H1 (cell line): ENCODE data around the gene TBC1D16. TPM values are rescaled to one million over a fixed set of nuclear protein-coding genes. Genes with fewer than 3 reads are reported as not detected.

Source experiments
- CTCF ChIA-PET: fragments of 300-600 bp; sonication (Branson Sonifier 250); formaldehyde crosslinking; loops from one replicate; lab custom pipeline; 2021; ENCODE audit not compliant: partially characterized antibody; lab: Charles Lee
- POLR2A ChIA-PET: fragments of 300-600 bp; sonication (Branson Sonifier 250); formaldehyde crosslinking; loops from one replicate; lab custom pipeline; 2021; ENCODE audit warnings: inconsistent platforms; ENCODE audit not compliant: partially characterized antibody; lab: Charles Lee
- DNase-seq, 2 experiments: peaks; one replicate each; pipeline versions ENCODE4 v3.0.0 to v3.0.0-alpha.2; 2010 to 2022; ENCODE audit warnings: low spot score in 2 of 2, low read depth in 1 of 2, mixed read lengths in 1 of 2
- FAIRE-seq: peaks from 2 replicates; lab custom pipeline; 2011; peaks lifted over from hg19 to GRCh38; lab: Jason Lieb, UNC
- H2AFZ ChIP-seq: 2 replicates; pipeline ENCODE4 v1.8.1; 2012; ENCODE audit warnings: low read length, inconsistent platforms
- H2AK5ac ChIP-seq: 2 replicates; pipeline ENCODE4 v1.6.1; 2013; ENCODE audit warnings: low read depth, low read length
- H2BK120ac ChIP-seq: replicated peaks from 2 replicates; pipeline ENCODE3; 2013; ENCODE audit warnings: low read depth, low read length, inconsistent platforms
- H2BK12ac ChIP-seq: 2 replicates; pipeline ENCODE4 v1.6.1; 2013; ENCODE audit warnings: low read depth, low read length
- H2BK15ac ChIP-seq: 2 replicates; pipeline ENCODE4 v1.6.1; 2013; ENCODE audit warnings: low read length
- H2BK20ac ChIP-seq: 2 replicates; pipeline ENCODE4 v1.6.1; 2013; ENCODE audit warnings: low read length
- H2BK5ac ChIP-seq: 2 replicates; pipeline ENCODE4 v1.6.1; 2013; ENCODE audit warnings: low read depth, low read length
- H3K14ac ChIP-seq: 2 replicates; pipeline ENCODE4 v1.6.1; 2013; ENCODE audit warnings: inconsistent platforms; ENCODE audit not compliant: insufficient read length
- H3K18ac ChIP-seq: 2 replicates; pipeline ENCODE4 v1.6.1; 2013; ENCODE audit warnings: low read length; ENCODE audit errors: extremely low read depth
- H3K23ac ChIP-seq: 2 replicates; pipeline ENCODE4 v1.6.1; 2013; ENCODE audit warnings: inconsistent platforms; ENCODE audit not compliant: insufficient read length
- H3K23me2 ChIP-seq: 2 replicates; pipeline ENCODE4 v1.6.1; 2013; ENCODE audit warnings: low read depth, low read length
- H3K27ac ChIP-seq: 2 replicates; pipeline ENCODE4 v1.6.1; 2011; ENCODE audit warnings: low read depth, low read length, inconsistent platforms
- H3K27me3 ChIP-seq, 4 experiments: replicated peaks in 1 of 4; 1 replicate in 1 of 4; 2 replicates in 3 of 4; pipeline versions ENCODE4 v1.6.1 to v1.8.1; 2011 to 2013; ENCODE audit warnings: low read length in 3 of 4, mild to moderate bottlenecking in 3 of 4, inconsistent platforms in 2 of 4, mixed read lengths in 2 of 4, moderate library complexity in 1 of 4; ENCODE audit not compliant: control insufficient read depth in 3 of 4, insufficient read depth in 3 of 4; ENCODE audit errors: extremely low read depth in 1 of 4
- H3K36me3 ChIP-seq, 4 experiments: 2 replicates each; pipeline versions ENCODE4 v1.6.1 to v1.8.1; 2011 to 2013; ENCODE audit warnings: mild to moderate bottlenecking in 4 of 4, low read length in 3 of 4, moderate library complexity in 2 of 4, control low read depth in 1 of 4, inconsistent platforms in 1 of 4; ENCODE audit not compliant: insufficient read depth in 4 of 4, control insufficient read depth in 2 of 4
- H3K4ac ChIP-seq: replicated peaks from 2 replicates; pipeline ENCODE3; 2013; ENCODE audit warnings: low read length, low read depth, mixed read lengths, inconsistent platforms; ENCODE audit not compliant: insufficient read length
- H3K4me1 ChIP-seq, 4 experiments: replicated peaks in 1 of 4; 1 replicate in 1 of 4; 2 replicates in 3 of 4; pipeline versions ENCODE4 v1.6.1 to v1.8.1; 2011 to 2013; ENCODE audit warnings: low read length in 3 of 4, inconsistent platforms in 2 of 4, mixed read lengths in 1 of 4; ENCODE audit not compliant: insufficient read depth in 4 of 4, control insufficient read depth in 3 of 4
- H3K4me2 ChIP-seq, 2 experiments: 2 replicates each; pipeline versions ENCODE4 v1.6.1 to v1.8.1; 2011 to 2013; ENCODE audit warnings: low read depth in 2 of 2, low read length in 2 of 2, control low read depth in 1 of 2, inconsistent platforms in 1 of 2, mild to moderate bottlenecking in 1 of 2; ENCODE audit not compliant: insufficient read depth in 1 of 2
- H3K4me3 ChIP-seq, 4 experiments: fragments of 200-600, 300-600 bp in 1 of 4; sonication (generic), shearing (Covaris generic), sonication (Bioruptor Twin) in 1 of 4; 2 replicates each; pipeline versions ENCODE4 v1.5.1 to v1.8.1; 2011 to 2016; ENCODE audit warnings: low read length in 4 of 4, low read depth in 3 of 4, control low read depth in 2 of 4, inconsistent platforms in 2 of 4, mild to moderate bottlenecking in 2 of 4, mixed read lengths in 1 of 4, moderate library complexity in 1 of 4; ENCODE audit not compliant: insufficient read depth in 2 of 4; ENCODE audit errors: extremely low read depth in 1 of 4
- H3K56ac ChIP-seq: replicated peaks from 2 replicates; pipeline ENCODE3; 2013; ENCODE audit warnings: low read depth, mild to moderate bottlenecking, mixed read lengths, low read length, inconsistent platforms; ENCODE audit not compliant: insufficient read length
- H3K79me1 ChIP-seq: 2 replicates; pipeline ENCODE4 v1.6.1; 2013; ENCODE audit warnings: low read depth, low read length, control low read depth
- H3K79me2 ChIP-seq, 2 experiments: 2 replicates each; pipeline versions ENCODE4 v1.6.1 to v1.8.1; 2012 to 2013; ENCODE audit warnings: low read length in 2 of 2, mild to moderate bottlenecking in 2 of 2, inconsistent platforms in 1 of 2; ENCODE audit not compliant: insufficient read depth in 2 of 2, control insufficient read depth in 1 of 2
- H3K9ac ChIP-seq, 4 experiments: replicated peaks in 1 of 4; 1 replicate in 1 of 4; 2 replicates in 3 of 4; pipeline versions ENCODE4 v1.6.1 to v1.8.1; 2011 to 2013; ENCODE audit warnings: low read depth in 3 of 4, low read length in 3 of 4, control low read depth in 2 of 4, mild to moderate bottlenecking in 2 of 4, moderate library complexity in 2 of 4, inconsistent platforms in 1 of 4; ENCODE audit errors: extremely low read depth in 1 of 4
- H3K9me3 ChIP-seq, 2 experiments: 2 replicates each; pipeline versions ENCODE4 v1.6.1 to v1.8.1; 2012 to 2013; ENCODE audit warnings: mild to moderate bottlenecking in 2 of 2, moderate library complexity in 2 of 2, control low read depth in 1 of 2, inconsistent platforms in 1 of 2, low read depth in 1 of 2, low read length in 1 of 2, mixed read lengths in 1 of 2; ENCODE audit not compliant: insufficient read depth in 2 of 2
- H4K20me1 ChIP-seq, 2 experiments: replicated peaks in 1 of 2; 2 replicates each; pipeline versions ENCODE3 to v1.8.1; 2011 to 2013; ENCODE audit warnings: inconsistent platforms in 2 of 2, low read length in 2 of 2, mild to moderate bottlenecking in 1 of 2; ENCODE audit not compliant: insufficient read depth in 2 of 2, control insufficient read depth in 1 of 2
- H4K5ac ChIP-seq: 2 replicates; pipeline ENCODE4 v1.6.1; 2013; ENCODE audit warnings: low read length, low read depth, mixed read lengths, inconsistent platforms; ENCODE audit not compliant: insufficient read length
- H4K8ac ChIP-seq: 2 replicates; pipeline ENCODE4 v1.8.0; 2013; ENCODE audit warnings: mild to moderate bottlenecking, moderate library complexity, low read length, inconsistent platforms; ENCODE audit not compliant: insufficient read depth; ENCODE audit errors: extremely low read depth
- H4K91ac ChIP-seq: replicated peaks from 2 replicates; pipeline ENCODE3; 2013; ENCODE audit warnings: low read length, mixed read lengths, inconsistent platforms; ENCODE audit not compliant: insufficient read length
- KDM1A ChIP-seq: fragments of 200-600, 300-600 bp; sonication (generic); IDR thresholded peaks from 2 replicates; pipeline ENCODE4 v1.7.1; 2016; ENCODE audit warnings: mild to moderate bottlenecking, low read length, borderline replicate concordance
- WGBS, 2 experiments: shearing (Covaris generic) in 1 of 2; methylation state at CpG; one replicate each; pipeline versions ENCODE4 v1.1.6 to v1.1.7; 2013 to 2015; ENCODE audit warnings: low lambda C conversion rate in 2 of 2, mixed read lengths in 2 of 2, inconsistent platforms in 1 of 2, low coverage in 1 of 2, missing lambda C conversion rate in 1 of 2; ENCODE audit not compliant: insufficient replicate concordance in 2 of 2, insufficient coverage in 1 of 2, insufficient read length in 1 of 2; ENCODE audit errors: extremely low coverage in 1 of 2, missing lambda C conversion rate in 1 of 2; 5-methylcytosine and 5-hydroxymethylcytosine counted together
- polyA plus RNA-seq, 7 experiments: library from polyadenylated mRNA; depleted of rRNA in 3 of 7; stranded (reverse) in 5 of 7; unstranded in 2 of 7; fragments of >200 nt in 5 of 7; fragments of 200-250 nt in 2 of 7; gene quantifications; 1 replicate in 5 of 7; 2 replicates in 1 of 7; 4 replicates in 1 of 7; pipeline versions ENCODE4 v1.2.1 to v1.2.3, GENCODE V29; 2011 to 2013; ENCODE audit warnings: missing spikeins in 2 of 7, mixed read lengths in 2 of 7
- total RNA-seq: library from RNA; stranded (reverse); fragmentation: NEBNext Ultra II Directional; extraction: Animal tissue kit (Norgen Biotek cat#: 25700); gene quantifications from 2 replicates; pipeline ENCODE4 v1.2.1, GENCODE V29; 2021

Gene TBC1D16
- total and polyA plus RNA-seq, 2 of the 8 experiments (the other 6 are each of a cell fraction or from before 2014, with no cell fraction given) = 21.1 to 109 TPM

DNA sequence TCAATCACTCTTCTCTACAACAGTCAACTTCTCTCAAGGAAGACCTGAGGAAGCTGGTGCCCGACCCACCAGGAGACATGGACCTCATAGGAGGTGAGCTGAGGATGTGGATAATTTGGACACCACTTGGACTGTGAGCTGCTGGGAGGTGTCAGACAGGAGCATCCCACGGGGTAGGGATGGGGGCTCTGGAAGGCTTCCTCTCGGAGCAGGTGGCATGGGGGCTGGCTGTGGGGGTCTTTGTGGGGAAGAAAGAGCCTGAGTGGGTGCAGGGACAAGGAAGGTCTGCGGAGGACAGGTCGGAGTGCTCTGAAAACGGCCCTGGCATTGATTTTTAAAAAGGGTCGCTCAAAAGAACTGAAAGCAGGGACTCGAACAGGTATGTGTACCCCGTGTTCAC lies 64.0 kb downstream of the TBC1D16 start:
- Histone ChIP-seq H3K4me3 (no peak overlapping the region), H2BK120ac (no peak overlapping the region), H3K56ac (no peak overlapping the region), H4K5ac (no peak overlapping the region), H4K8ac (no peak overlapping the region), H3K27ac (no peak overlapping the region), H3K27me3 (no peaks in the 10 kb centered on the region), H3K36me3 (peaks cover 0 to 6% (median 2%) of the 10 kb centered on the region in 4 experiments; a peak in 1 of 8 replicates), H3K4me2 (no peak overlapping the region), H3K14ac (no peak overlapping the region), H2AFZ (no peak overlapping the region), H2BK5ac (no peak overlapping the region), H3K9ac (no peak overlapping the region), H3K9me3 (no peaks in the 10 kb centered on the region), H3K4ac (no peak overlapping the region), H4K91ac (no peak overlapping the region), H4K20me1 (peaks cover 0 to 1% of the 10 kb centered on the region in 2 experiments), H3K23ac (no peak overlapping the region), H2BK20ac (no peak overlapping the region), H2AK5ac (no peak overlapping the region), H3K4me1 (peaks cover 0 to 6% (median 4%) of the 10 kb centered on the region in 4 experiments; a peak in 3 of 7 replicates), H2BK12ac (no peak overlapping the region), H3K79me2 (peaks cover 0 to 8% of the 10 kb centered on the region in 2 experiments; a peak in 2 of 4 replicates), H3K79me1 (no peaks in the 10 kb centered on the region), H2BK15ac (no peak overlapping the region), H3K18ac (no peak overlapping the region), H3K23me2 (no peaks in the 10 kb centered on the region)
- WGBS, 2 experiments = 93% methylated on average over 9 of the region's 9 CpGs; no CpG with 5 or more reads in 1 of the 2 experiments
- POLR2A ChIA-PET = interaction anchor here (1.0 to 3.5 kb wide), 5 partner anchors 18 to 132 kb away, joined by 3 to 21 read pairs (median 6); partner anchors contain the start of gene CBX4
- CTCF ChIA-PET = interaction anchor here (0.6 to 11.3 kb wide), 23 partner anchors 9 to 230 kb away, joined by 3 to 187 read pairs (median 7); no protein-coding TSS in a partner anchor
- FAIRE-seq (no peak), DNase-seq (no peak)
- no peak for TF ChIP-seq KDM1A
